ENCODE measurements around the gene AGBL1. TPM values are rescaled to one million over a fixed set of nuclear protein-coding genes. Genes with fewer than 3 reads are reported as not detected.

Gene AGBL1
- total and polyA plus RNA-seq, 4 donors, result 0.08 to 147 (median 4.7) TPM

- Histone ChIP-seq H3K4me3 (no peak overlapping the region), H3K9ac (ENCODE audit: insufficient read depth in 1 of 2, low read length in 2 of 2) (no peak overlapping the region), H3K27ac (ENCODE audit: low read depth in 1 of 2, low read length in 1 of 2) (no peak overlapping the region), H3K9me3 (ENCODE audit: control insufficient read depth in 4 of 4, insufficient read depth in 3 of 4, low read length in 3 of 4) (no peaks in the 10 kb centered on the region), H3K27me3 (ENCODE audit: control insufficient read depth in 3 of 3, insufficient read depth in 3 of 3, low read length in 2 of 3) (no peaks in the 10 kb centered on the region), H3K36me3 (ENCODE audit: control insufficient read depth in 4 of 4, insufficient read depth in 4 of 4, low read length in 4 of 4) (no peaks in the 10 kb centered on the region), H3K4me1 (ENCODE audit: control insufficient read depth in 5 of 5, insufficient read depth in 5 of 5, low read length in 5 of 5) (no peaks in the 10 kb centered on the region)
- TF ChIP-seq CTCF (IDR thresholded peaks at IDR 0.05; ENCODE audit: control extremely low read depth, extremely low read depth), result no peak
- no peak for ATAC-seq (ENCODE audit: insufficient read depth, low FRiP score)
- no peak for DNase-seq
- WGBS, 2 donors, result 91 to 94% methylated on average over 3 of the region's 3 CpGs
These were observed 722.6 kb downstream of the AGBL1 start for GRCh38 chr15:86802244-86802643.

- no peak overlapping the region for H3K9ac ChIP-seq (ENCODE audit: insufficient read depth in 1 of 2, low read length in 2 of 2)
- DNase-seq, result no peak
- WGBS, 2 donors, result 95 to 98% methylated on average over 2 of the region's 2 CpGs
These were observed 724.7 kb downstream of the AGBL1 start for GRCh38 chr15:86804406-86804805.

DNA sequence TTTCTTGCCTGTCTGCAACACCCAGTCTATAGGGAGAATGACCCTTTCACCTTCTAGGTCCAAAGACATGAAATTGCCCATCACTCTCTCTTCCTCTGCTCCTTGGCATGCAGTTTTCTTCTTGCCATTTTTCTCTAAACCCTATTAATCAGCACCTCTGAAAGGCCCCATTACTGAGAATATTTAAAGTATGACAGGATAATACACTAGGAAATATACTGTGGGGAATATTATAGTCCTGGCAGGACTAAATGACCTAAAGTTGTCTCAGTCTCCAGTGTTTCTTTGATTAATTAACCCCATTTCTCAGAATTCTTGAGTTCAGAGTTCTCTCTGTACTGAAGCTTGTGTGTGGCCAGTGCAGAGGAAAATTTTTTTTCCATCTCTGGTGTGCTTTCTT lies 730.7 kb downstream of the AGBL1 start:
- DNase-seq (no peak), ATAC-seq (ENCODE audit: insufficient read depth, low FRiP score) (no peak)
- Histone ChIP-seq H3K36me3 (ENCODE audit: control insufficient read depth in 4 of 4, insufficient read depth in 4 of 4, low read length in 4 of 4) (no peaks in the 10 kb centered on the region), H3K27ac (ENCODE audit: low read depth in 1 of 2, low read length in 1 of 2) (no peak overlapping the region), H3K9ac (ENCODE audit: insufficient read depth in 1 of 2, low read length in 2 of 2) (no peak overlapping the region), H3K4me3 (no peak overlapping the region), H3K9me3 (ENCODE audit: control insufficient read depth in 4 of 4, insufficient read depth in 3 of 4, low read length in 3 of 4) (peaks cover 0 to 2% (median 0%) of the 10 kb centered on the region in 4 donors), H3K27me3 (ENCODE audit: control insufficient read depth in 3 of 3, insufficient read depth in 3 of 3, low read length in 2 of 3) (no peaks in the 10 kb centered on the region), H3K4me1 (ENCODE audit: control insufficient read depth in 5 of 5, insufficient read depth in 5 of 5, low read length in 5 of 5) (peaks cover 0 to 3% (median 0%) of the 10 kb centered on the region in 5 donors)
- TF ChIP-seq CTCF (IDR thresholded peaks at IDR 0.05; ENCODE audit: control extremely low read depth, extremely low read depth), result no peak

More at GRCh38 chr15:86804406-86804805, 724.7 kb downstream of the AGBL1 start:
- Histone ChIP-seq H3K4me1 (ENCODE audit: control insufficient read depth in 5 of 5, insufficient read depth in 5 of 5, low read length in 5 of 5) (no peaks in the 10 kb centered on the region), H3K36me3 (ENCODE audit: control insufficient read depth in 4 of 4, insufficient read depth in 4 of 4, low read length in 4 of 4) (no peaks in the 10 kb centered on the region), H3K9me3 (ENCODE audit: control insufficient read depth in 4 of 4, insufficient read depth in 3 of 4, low read length in 3 of 4) (no peaks in the 10 kb centered on the region), H3K4me3 (no peak overlapping the region), H3K27ac (ENCODE audit: low read depth in 1 of 2, low read length in 1 of 2) (no peak overlapping the region), H3K27me3 (ENCODE audit: control insufficient read depth in 3 of 3, insufficient read depth in 3 of 3, low read length in 2 of 3) (no peaks in the 10 kb centered on the region)
- no peak for TF ChIP-seq CTCF (IDR thresholded peaks at IDR 0.05; ENCODE audit: control extremely low read depth, extremely low read depth)
- ATAC-seq (ENCODE audit: insufficient read depth, low FRiP score), result no peak

DNA sequence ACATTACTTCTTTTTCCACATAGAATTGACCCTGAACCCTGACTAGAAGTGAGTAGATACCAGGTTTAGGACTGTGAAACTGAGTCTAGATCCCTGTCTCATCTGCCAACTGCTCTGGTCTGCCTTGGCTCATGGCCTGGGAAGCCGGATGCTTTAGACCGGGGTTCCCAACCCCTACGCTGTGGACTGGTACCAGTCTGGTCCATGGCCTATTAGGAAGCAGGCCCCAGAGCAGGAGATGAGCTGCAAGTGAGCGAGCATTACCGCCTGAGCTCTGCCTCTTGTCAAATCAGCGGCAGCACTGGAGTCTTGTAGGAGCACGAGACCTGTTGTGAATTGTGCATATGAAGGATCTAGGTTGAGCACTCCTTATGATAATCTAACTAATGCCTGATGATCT lies 734.2 kb downstream of the AGBL1 start:
- Histone ChIP-seq H3K9me3 (ENCODE audit: control insufficient read depth in 4 of 4, insufficient read depth in 3 of 4, low read length in 3 of 4) (peaks cover 0 to 2% (median 0%) of the 10 kb centered on the region in 4 donors), H3K27me3 (ENCODE audit: control insufficient read depth in 3 of 3, insufficient read depth in 3 of 3, low read length in 2 of 3) (no peaks in the 10 kb centered on the region), H3K4me1 (ENCODE audit: control insufficient read depth in 5 of 5, insufficient read depth in 5 of 5, low read length in 5 of 5) (peaks cover 0 to 8% (median 0%) of the 10 kb centered on the region in 5 donors), H3K9ac (ENCODE audit: insufficient read depth in 1 of 2, low read length in 2 of 2) (no peak overlapping the region), H3K27ac (ENCODE audit: low read depth in 1 of 2, low read length in 1 of 2) (no peak overlapping the region), H3K4me3 (no peak overlapping the region), H3K36me3 (ENCODE audit: control insufficient read depth in 4 of 4, insufficient read depth in 4 of 4, low read length in 4 of 4) (no peaks in the 10 kb centered on the region)
- DNase-seq (no peak), ATAC-seq (ENCODE audit: insufficient read depth, low FRiP score) (no peak)
- no peak for TF ChIP-seq CTCF (IDR thresholded peaks at IDR 0.05; ENCODE audit: control extremely low read depth, extremely low read depth)
- WGBS, 2 donors, result 93 to 94% methylated on average over 7 of the region's 7 CpGs
